Left ventricle myocardium superior (tissue), 1 donor: Measurements from ENCODE around the gene POM121L2. TPM values are rescaled to one million over a fixed set of nuclear protein-coding genes. Genes with fewer than 3 reads are reported as not detected.

Experiments
- ATAC-seq: fragments of 200-7000 bp; cut with Tn5 transposase; one replicate; pipeline ENCODE4 v1.9.1; 2020; ENCODE audit warnings: mild to moderate bottlenecking, moderate library complexity
- DNase-seq: peaks from one replicate; pipeline ENCODE4 v3.0.0-alpha.2; 2020
- intact Hi-C: fragments of 100-400 bp; cut with micrococcal nuclease; formaldehyde crosslinking; loops from one replicate; pipeline ENCODE4 v1.11.0; 2022
- long read RNA-seq: library from polyadenylated mRNA; unstranded; transcript quantifications from one replicate; pipeline ENCODE4 v2.0.0, GENCODE V29; 2021
- total RNA-seq: library from RNA; stranded (reverse); fragmentation: NEBNext Ultra II Directional; extraction: Animal tissue kit (Norgen Biotek cat#: 25700); gene quantifications from one replicate; pipeline ENCODE4 v1.2.1, GENCODE V29; 2021
- donor health status: DM: no; HTN: yes; CAD: no; lungs with severe emphysema.

The POM121L2 gene
- total RNA-seq: not detected
- long read RNA-seq: 0 reads

GRCh38 chr6:27312146-27312949 lies at the start of gene POM121L2:
Gene POM121L2, minus strand, starts transcription at chr6:27312273. Its CDS starts 103 bp downstream, at chr6:27312170.
- intact Hi-C loops: no loop called here
- DNase-seq (peak; percentile 32), ATAC-seq (peak; percentile 17)

GRCh38 chr6:27359231-27359630 lies 47.2 kb upstream of the POM121L2 start:
- DNase-seq: no peak
- intact Hi-C loops: no loop called here
- no peak for ATAC-seq

GRCh38 chr6:27358786-27359185 lies 46.7 kb upstream of the POM121L2 start:
- ATAC-seq (no peak), DNase-seq (no peak)
- intact Hi-C loops: no loop called here

- intact Hi-C loops: no loop called here
- ATAC-seq (no peak), DNase-seq (no peak)
These were observed 40.8 kb upstream of the POM121L2 start for GRCh38 chr6:27352850-27353249.

GRCh38 chr6:27334141-27334540 lies 22.1 kb upstream of the POM121L2 start:
- intact Hi-C loops: no loop called here
- ATAC-seq (no peak), DNase-seq (no peak)

GRCh38 chr6:27333642-27334040 lies 21.6 kb upstream of the POM121L2 start:
- DNase-seq (no peak), ATAC-seq (no peak)
- intact Hi-C loops: no loop called here

GRCh38 chr6:27332692-27333641 lies 20.9 kb upstream of the POM121L2 start:
- ATAC-seq (no peak), DNase-seq (no peak)
- intact Hi-C loops: no loop called here

- no peak for ATAC-seq
- intact Hi-C loops: no loop called here
- DNase-seq: no peak
These were observed 15.1 kb upstream of the POM121L2 start for GRCh38 chr6:27327023-27327738.

- no peak for ATAC-seq
- no peak for DNase-seq
- intact Hi-C loops: no loop called here
These were observed 9.8 kb upstream of the POM121L2 start for GRCh38 chr6:27321901-27322300.

- ATAC-seq: no peak
- intact Hi-C loops: no loop called here
- DNase-seq: no peak
These were observed 9.3 kb upstream of the POM121L2 start for GRCh38 chr6:27321370-27321769.

- no peak for ATAC-seq
- no peak for DNase-seq
- intact Hi-C loops: no loop called here
These were observed 6.9 kb upstream of the POM121L2 start for GRCh38 chr6:27318973-27319372.

GRCh38 chr6:27314046-27314445 lies 2.0 kb upstream of the POM121L2 start:
- intact Hi-C loops: no loop called here
- ATAC-seq: no peak

GRCh38 chr6:27312950-27313271 lies 838 bp upstream of the POM121L2 start:
- DNase-seq: no peak
- intact Hi-C loops: no loop called here
- ATAC-seq: no peak

More at GRCh38 chr6:27314046-27314445, 2.0 kb upstream of the POM121L2 start:
- DNase-seq: no peak

GRCh38 chr6:27311806-27312145 lies 297 bp downstream of the POM121L2 start:
- DNase-seq (no peak), ATAC-seq (no peak)
- intact Hi-C loops: no loop called here

GRCh38 chr6:27303613-27304272 lies 8.3 kb downstream of the POM121L2 start:
- no peak for DNase-seq
- no peak for ATAC-seq
- intact Hi-C loops: no loop called here

GRCh38 chr6:27297857-27298730 lies 14.0 kb downstream of the POM121L2 start:
- intact Hi-C loops: no loop called here
- DNase-seq: no peak
- ATAC-seq: no peak

- intact Hi-C loops: no loop called here
- no peak for DNase-seq
- ATAC-seq: no peak
These were observed 14.6 kb downstream of the POM121L2 start for GRCh38 chr6:27297484-27297856.

- no peak for ATAC-seq
- no peak for DNase-seq
- intact Hi-C loops: no loop called here
These were observed 15.8 kb downstream of the POM121L2 start for GRCh38 chr6:27296106-27296783.
